Measurements from ENCODE around the gene PNPLA6. TPM values are rescaled to one million over a fixed set of nuclear protein-coding genes. Genes with fewer than 3 reads are reported as not detected.

Gene PNPLA6
- total and polyA plus RNA-seq, 2 of the 13 experiments (the other 11 are each of a cell fraction or from before 2014, with no cell fraction given): 24.9 to 28.2 TPM

GRCh38 chr19:7500811-7501450 is 34.6 kb upstream of the PNPLA6 start (continued):
- no peak for TF ChIP-seq ZMAT5 (CRISPR knock-in tag; IDR thresholded peaks at IDR 0.05; ENCODE audit: borderline replicate concordance, low read depth)
- 0 out of 2 replicates have a peak, but pooled peaks have one; percentile 32 for TF ChIP-seq ZNF562 (CRISPR knock-in tag; IDR thresholded peaks at IDR 0.05; ENCODE audit: borderline replicate concordance)
- TF ChIP-seq TOPORS (CRISPR knock-in tag; IDR thresholded peaks at IDR 0.05): 0 out of 2 replicates have a peak, but pooled peaks have one; percentile 67
- peak; percentile 72; the same call in 1 of the 2 replicates for TF ChIP-seq ZBTB2 (CRISPR knock-in tag; IDR thresholded peaks at IDR 0.05; ENCODE audit: low read depth)
- TF ChIP-seq MLXIP (CRISPR knock-in tag; IDR thresholded peaks at IDR 0.05; ENCODE audit: borderline replicate concordance): peak; percentile 70; the same call in 1 of the 2 replicates
- no peak for TF ChIP-seq ZMYM2 (CRISPR knock-in tag; IDR thresholded peaks at IDR 0.05)
- no peak for TF ChIP-seq ZNF619 (CRISPR knock-in tag; IDR thresholded peaks at IDR 0.05)
- TF ChIP-seq ZNF777 (CRISPR knock-in tag; IDR thresholded peaks at IDR 0.05): peak; percentile 48
- no peak for TF ChIP-seq ZNF234 (CRISPR knock-in tag; conservative IDR thresholded peaks at IDR 0.05)
- peak; percentile 33; the same call in 1 of the 2 replicates for TF ChIP-seq POGK (CRISPR knock-in tag; conservative IDR thresholded peaks at IDR 0.05)
- TF ChIP-seq ZNF891 (CRISPR knock-in tag; IDR thresholded peaks at IDR 0.05): peak; percentile 55; the same call in 1 of the 2 replicates
- TF ChIP-seq ZNF564 (CRISPR knock-in tag; IDR thresholded peaks at IDR 0.05): 0 out of 2 replicates have a peak, but pooled peaks have one; percentile 46
- peak; percentile 61; the same call in 1 of the 2 replicates for TF ChIP-seq ZNF556 (CRISPR knock-in tag; IDR thresholded peaks at IDR 0.05; ENCODE audit: borderline replicate concordance)
- peak; percentile 54; the same call in 1 of the 2 replicates for TF ChIP-seq ZNF788 (CRISPR knock-in tag; IDR thresholded peaks at IDR 0.05; ENCODE audit: borderline replicate concordance)
- peak; percentile 70; the same call in 1 of the 2 replicates for TF ChIP-seq ZNF790 (CRISPR knock-in tag; IDR thresholded peaks at IDR 0.05; ENCODE audit: borderline replicate concordance)
- no peak for TF ChIP-seq NAIF1 (CRISPR knock-in tag; IDR thresholded peaks at IDR 0.05; ENCODE audit: borderline replicate concordance)
- TF ChIP-seq ZSCAN30 (CRISPR knock-in tag; IDR thresholded peaks at IDR 0.05): no peak
- no peak for TF ChIP-seq PHF5A (CRISPR knock-in tag; IDR thresholded peaks at IDR 0.05; ENCODE audit: low read depth, unreplicated experiment)

All from HepG2 (cell line).